HL-60 (cell line): ENCODE measurements around the gene SLC25A47.

Source experiments
- DNase-seq, 2 experiments: peaks; one replicate each; pipeline ENCODE4 v3.0.0-alpha.2; 2010 to 2020; ENCODE audit warnings: low read depth in 1 of 2, low spot score in 1 of 2
- H3K27ac ChIP-seq: fragments of 250-450 bp; sonication (Bioruptor Pico); replicated peaks from 2 replicates; pipeline ENCODE4 v1.5.1; 2020; ENCODE audit warnings: mild to moderate bottlenecking, moderate library complexity
- H3K27me3 ChIP-seq: fragments of 250-450 bp; sonication (Bioruptor Pico); 2 replicates; pipeline ENCODE4 v1.5.1; 2021; ENCODE audit warnings: mild to moderate bottlenecking, moderate library complexity; ENCODE audit not compliant: insufficient read depth, poor library complexity, severe bottlenecking
- H3K4me3 ChIP-seq: replicated peaks from 2 replicates; pipeline ENCODE4 v1.5.1; 2011; ENCODE audit warnings: mild to moderate bottlenecking, control low read depth, low read length; ENCODE audit not compliant: insufficient read depth
- CTCF ChIP-seq: IDR thresholded peaks from one replicate; pipeline ENCODE4 v1.5.1; 2011; ENCODE audit warnings: low read length, control low read depth, inconsistent platforms; ENCODE audit not compliant: insufficient read depth
- GABPA ChIP-seq: IDR thresholded peaks from 2 replicates; pipeline ENCODE4 v1.6.1; 2012; ENCODE audit warnings: low read depth
- POLR2AphosphoS5 ChIP-seq: IDR thresholded peaks from 2 replicates; pipeline ENCODE4 v1.6.1; 2012; ENCODE audit warnings: low read depth
- REST ChIP-seq: IDR thresholded peaks from 2 replicates; pipeline ENCODE4 v1.6.1; 2012; ENCODE audit warnings: low read depth; ENCODE audit not compliant: insufficient replicate concordance
- SPI1 ChIP-seq: IDR thresholded peaks from 2 replicates; pipeline ENCODE4 v1.6.1; 2012; ENCODE audit warnings: low read depth, mild to moderate bottlenecking, borderline replicate concordance

Gene SLC25A47

GRCh38 chr14:100348253-100348729 lies 25.2 kb downstream of the SLC25A47 start:
- TF ChIP-seq POLR2AphosphoS5, result no peak
- no peak for TF ChIP-seq GABPA
- no peak for TF ChIP-seq CTCF
- TF ChIP-seq SPI1, result no peak
- TF ChIP-seq REST, result no peak
- no peaks in the 10 kb centered on the region for H3K27me3 ChIP-seq
- H3K4me3 ChIP-seq, result no peak overlapping the region
- DNase-seq, result no peak
- peak overlapping the region; percentile 10; the same call in 1 of the 2 replicates for H3K27ac ChIP-seq

GRCh38 chr14:100348784-100349685 lies 25.9 kb downstream of the SLC25A47 start:
- TF ChIP-seq CTCF (no peak), REST (no peak), SPI1 (no peak), GABPA (no peak), POLR2AphosphoS5 (no peak)
- DNase-seq, result no peak
- Histone ChIP-seq H3K4me3 (no peak overlapping the region), H3K27me3 (no peaks in the 10 kb centered on the region), H3K27ac (peak overlapping the region; percentile 88)

- TF ChIP-seq POLR2AphosphoS5 (peak; percentile 58), SPI1 (peak; percentile 0; the same call in 1 of the 2 replicates), REST (no peak)
- Histone ChIP-seq H3K27me3 (no peaks in the 10 kb centered on the region), H3K4me3 (no peak overlapping the region), H3K27ac (peak overlapping the region; percentile 88)
- peak; percentile 53 to 86 for DNase-seq
These were observed 27.3 kb downstream of the SLC25A47 start for GRCh38 chr14:100350276-100350926.
